ENCODE data around the gene SFTPB. TPM values are rescaled to one million over a fixed set of nuclear protein-coding genes. Genes with fewer than 3 reads are reported as not detected.

The SFTPB gene
- total and polyA plus RNA-seq, 2 experiments from 2014 or later, result 3.3 to 27.6 TPM

DNA sequence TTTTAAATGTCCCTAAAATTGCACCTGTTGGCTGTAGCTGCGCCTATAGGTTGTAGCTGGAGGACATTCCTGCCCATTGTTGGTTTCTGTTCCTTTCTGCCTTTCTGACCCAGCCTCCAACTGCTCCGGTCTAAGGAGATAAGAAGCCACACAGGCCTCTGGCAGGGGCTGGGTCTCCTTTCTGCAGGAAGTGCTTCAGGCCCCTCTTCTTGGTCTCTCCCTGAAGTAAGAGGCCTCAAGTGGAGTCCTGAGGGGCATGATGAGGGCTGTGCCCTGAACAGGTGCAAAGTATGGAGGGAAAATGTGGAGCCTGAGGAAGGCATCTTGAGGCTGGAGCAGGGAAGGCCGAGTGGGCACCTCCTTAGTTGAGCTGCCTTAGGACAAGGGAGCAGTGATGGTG is 10.4 kb upstream of the SFTPB start:
- H3K4me1 ChIP-seq (ENCODE audit: insufficient read depth), result no peaks in the 10 kb centered on the region
- H3K36me3 ChIP-seq (replicated peaks; ENCODE audit: insufficient read depth, low read depth), result no peaks in the 10 kb centered on the region
- H3K4me2 ChIP-seq, result no peak overlapping the region
- H3K9me3 ChIP-seq (ENCODE audit: low read depth), result no peaks in the 10 kb centered on the region
- no peaks in the 10 kb centered on the region for H3K9me2 ChIP-seq (replicated peaks; ENCODE audit: insufficient read depth)
- no peak overlapping the region for H2AFZ ChIP-seq
- no peak overlapping the region for H3K4me3 ChIP-seq
- H3K27me3 ChIP-seq, result no peaks in the 10 kb centered on the region
- H4K20me1 ChIP-seq (ENCODE audit: insufficient read depth, poor library complexity, severe bottlenecking), result no peaks in the 10 kb centered on the region
- TF ChIP-seq, protein P1, sequence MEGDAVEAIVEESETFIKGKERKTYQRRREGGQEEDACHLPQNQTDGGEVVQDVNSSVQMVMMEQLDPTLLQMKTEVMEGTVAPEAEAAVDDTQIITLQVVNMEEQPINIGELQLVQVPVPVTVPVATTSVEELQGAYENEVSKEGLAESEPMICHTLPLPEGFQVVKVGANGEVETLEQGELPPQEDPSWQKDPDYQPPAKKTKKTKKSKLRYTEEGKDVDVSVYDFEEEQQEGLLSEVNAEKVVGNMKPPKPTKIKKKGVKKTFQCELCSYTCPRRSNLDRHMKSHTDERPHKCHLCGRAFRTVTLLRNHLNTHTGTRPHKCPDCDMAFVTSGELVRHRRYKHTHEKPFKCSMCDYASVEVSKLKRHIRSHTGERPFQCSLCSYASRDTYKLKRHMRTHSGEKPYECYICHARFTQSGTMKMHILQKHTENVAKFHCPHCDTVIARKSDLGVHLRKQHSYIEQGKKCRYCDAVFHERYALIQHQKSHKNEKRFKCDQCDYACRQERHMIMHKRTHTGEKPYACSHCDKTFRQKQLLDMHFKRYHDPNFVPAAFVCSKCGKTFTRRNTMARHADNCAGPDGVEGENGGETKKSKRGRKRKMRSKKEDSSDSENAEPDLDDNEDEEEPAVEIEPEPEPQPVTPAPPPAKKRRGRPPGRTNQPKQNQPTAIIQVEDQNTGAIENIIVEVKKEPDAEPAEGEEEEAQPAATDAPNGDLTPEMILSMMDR (IDR thresholded peaks at IDR 0.05; ENCODE audit: poor library complexity), result no peak
- TF ChIP-seq EZH2 (IDR thresholded peaks at IDR 0.05; ENCODE audit: borderline replicate concordance) (no peak), EZH2phosphoT487 (IDR thresholded peaks at IDR 0.05; ENCODE audit: low read depth, severe bottlenecking, unreplicated experiment) (no peak)
- 68% methylated on average over 3 of the region's 3 CpGs for WGBS (ENCODE audit: low lambda C conversion rate, missing lambda C conversion rate)
- no peak overlapping the region for H3K27ac ChIP-seq
- H3K79me2 ChIP-seq, result no peaks in the 10 kb centered on the region
- no peak for DNase-seq (ENCODE audit: low spot score)

DNA sequence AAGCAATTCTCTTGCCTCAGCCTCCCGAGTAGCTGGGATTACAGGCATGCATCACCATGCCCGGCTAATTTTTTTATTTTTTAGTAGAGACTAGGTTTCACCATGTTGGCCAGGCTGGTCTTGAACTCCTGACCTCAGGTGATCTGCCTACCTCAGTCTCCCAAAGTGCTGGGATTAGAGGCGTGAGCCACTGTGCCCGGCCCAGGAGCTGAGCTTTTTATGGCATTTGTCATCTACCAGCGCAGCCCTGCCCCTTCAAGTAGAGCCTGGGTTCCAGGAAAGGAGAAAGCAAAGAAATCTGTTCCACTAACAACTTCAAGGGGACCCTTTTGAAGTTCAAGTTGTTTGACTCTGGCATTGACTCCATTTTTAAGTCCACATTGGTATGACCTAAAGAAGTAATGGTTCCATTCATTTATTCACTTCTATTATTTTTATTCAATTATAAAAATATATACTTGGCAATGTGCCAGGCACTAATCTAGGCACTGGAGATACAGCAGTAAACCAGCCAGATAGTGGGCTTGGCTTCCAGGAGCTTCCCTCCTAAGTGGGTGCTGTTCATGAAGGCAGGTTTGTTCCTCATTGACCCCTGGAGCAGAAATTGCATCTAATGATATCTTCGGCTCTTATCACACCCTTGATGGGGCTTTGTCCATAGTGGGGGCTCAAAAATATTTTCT is 8.0 kb upstream of the SFTPB start:
- DNase-seq (ENCODE audit: low spot score), result no peak
- Histone ChIP-seq H3K4me2 (no peak overlapping the region), H3K36me3 (replicated peaks; ENCODE audit: insufficient read depth, low read depth) (no peaks in the 10 kb centered on the region), H3K27ac (no peak overlapping the region), H2AFZ (no peak overlapping the region), H4K20me1 (ENCODE audit: insufficient read depth, poor library complexity, severe bottlenecking) (no peaks in the 10 kb centered on the region), H3K4me3 (no peak overlapping the region), H3K9me2 (replicated peaks; ENCODE audit: insufficient read depth) (no peaks in the 10 kb centered on the region), H3K79me2 (no peaks in the 10 kb centered on the region), H3K27me3 (no peaks in the 10 kb centered on the region), H3K4me1 (ENCODE audit: insufficient read depth) (no peaks in the 10 kb centered on the region), H3K9me3 (ENCODE audit: low read depth) (no peaks in the 10 kb centered on the region)
- WGBS (ENCODE audit: low lambda C conversion rate, missing lambda C conversion rate), result 82% methylated on average over 6 of the region's 6 CpGs
- TF ChIP-seq, protein P1 (IDR thresholded peaks at IDR 0.05; ENCODE audit: poor library complexity), result no peak
- no peak for TF ChIP-seq EZH2 (IDR thresholded peaks at IDR 0.05; ENCODE audit: borderline replicate concordance)
- no peak for TF ChIP-seq EZH2phosphoT487 (IDR thresholded peaks at IDR 0.05; ENCODE audit: low read depth, severe bottlenecking, unreplicated experiment)

DNA sequence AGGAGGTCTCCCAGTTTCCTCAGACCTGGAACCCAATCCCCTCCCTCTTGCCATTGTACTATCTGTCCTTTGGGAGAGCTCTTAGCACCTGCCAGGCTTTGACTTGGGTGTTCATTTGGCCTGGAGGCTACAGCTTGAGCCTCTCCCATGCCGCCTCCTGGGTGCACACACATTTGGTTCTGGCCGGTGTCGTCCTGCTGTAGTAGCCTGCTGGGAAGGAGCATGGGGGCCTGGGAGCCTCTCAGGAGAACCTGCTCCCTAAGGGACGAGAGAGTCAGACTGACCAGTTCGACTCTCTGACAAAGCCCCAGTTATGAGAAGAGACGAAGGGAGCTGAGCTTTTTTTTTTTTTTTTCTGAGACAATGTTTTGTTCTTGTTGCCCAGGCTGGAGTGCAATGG is 7.4 kb upstream of the SFTPB start:
- TF ChIP-seq EZH2 (IDR thresholded peaks at IDR 0.05; ENCODE audit: borderline replicate concordance), result no peak
- TF ChIP-seq, protein P1 (IDR thresholded peaks at IDR 0.05; ENCODE audit: poor library complexity), result no peak
- no peaks in the 10 kb centered on the region for H3K9me3 ChIP-seq (ENCODE audit: low read depth)
- H3K27ac ChIP-seq, result no peak overlapping the region
- H3K9me2 ChIP-seq (replicated peaks; ENCODE audit: insufficient read depth), result no peaks in the 10 kb centered on the region
- no peak for DNase-seq (ENCODE audit: low spot score)
- no peaks in the 10 kb centered on the region for H3K36me3 ChIP-seq (replicated peaks; ENCODE audit: insufficient read depth, low read depth)
- no peak overlapping the region for H2AFZ ChIP-seq
- H3K4me3 ChIP-seq, result no peak overlapping the region
- H3K79me2 ChIP-seq, result no peaks in the 10 kb centered on the region
- no peak overlapping the region for H3K4me2 ChIP-seq
- no peaks in the 10 kb centered on the region for H3K4me1 ChIP-seq (ENCODE audit: insufficient read depth)
- no peaks in the 10 kb centered on the region for H3K27me3 ChIP-seq
- no peaks in the 10 kb centered on the region for H4K20me1 ChIP-seq (ENCODE audit: insufficient read depth, poor library complexity, severe bottlenecking)
- 89% methylated on average over 6 of the region's 6 CpGs for WGBS (ENCODE audit: low lambda C conversion rate, missing lambda C conversion rate)
